Dermis microvascular lymphatic vessel endothelial cell (primary cell): ENCODE data around the gene SPHK2. TPM values are rescaled to one million over a fixed set of nuclear protein-coding genes. Genes with fewer than 3 reads are reported as not detected.
"Not testable (repeated sequence)": the region's sequence is repeated elsewhere in the genome, so short reads cannot be mapped to it uniquely, and the experiment has no call there.

Experiments used
- DNase-seq, 2 donors: peaks; one replicate each; pipeline versions ENCODE4 v3.0.0 to v3.0.0-alpha.2; 2010; ENCODE audit warnings: low read depth in 2 of 2
- total RNA-seq: library from RNA; depleted of rRNA; stranded (reverse); fragments of >200 nt; gene quantifications from 2 replicates; pipeline ENCODE4 v1.2.1, GENCODE V29; 2014

Gene SPHK2
- total RNA-seq, 1 donor from 2014 or later: 3.9 TPM

DNA sequence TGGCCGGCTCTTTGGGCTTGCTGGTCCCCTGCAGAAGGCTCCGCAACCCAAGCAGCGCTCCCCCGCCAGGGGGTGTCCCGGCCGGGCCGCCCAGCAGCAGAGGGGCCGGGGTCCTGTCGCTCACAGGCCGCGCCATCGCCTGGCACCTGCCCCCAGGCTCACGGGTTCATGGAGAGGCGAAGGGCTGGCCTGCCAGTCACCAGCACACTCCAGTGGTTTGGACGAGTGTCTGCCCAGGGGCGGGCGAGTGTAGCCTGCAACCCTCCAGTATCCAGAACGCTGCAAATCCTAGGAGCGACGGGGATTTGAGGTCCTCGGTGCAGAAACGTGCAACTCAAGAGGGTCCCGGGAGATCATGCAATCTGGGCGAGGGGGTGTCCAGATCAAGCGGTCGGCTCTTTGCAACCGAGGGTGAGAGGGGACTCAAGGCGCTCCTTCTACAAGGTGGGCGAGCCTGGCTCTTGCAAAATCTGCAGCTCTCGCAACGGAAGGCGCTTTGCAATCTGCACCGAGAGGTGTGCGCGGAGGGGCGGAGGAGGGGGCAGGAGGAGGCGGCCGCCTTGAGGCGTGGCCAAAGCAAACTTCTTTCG lies 17.6 kb downstream of the SPHK2 start, which contains the start of gene DBP:
TSS of gene DBP (minus strand) at position 521 of the 590 bp plus-strand sequence. CDS start at position 136, 385 bp downstream.
- no peak for DNase-seq

DNA sequence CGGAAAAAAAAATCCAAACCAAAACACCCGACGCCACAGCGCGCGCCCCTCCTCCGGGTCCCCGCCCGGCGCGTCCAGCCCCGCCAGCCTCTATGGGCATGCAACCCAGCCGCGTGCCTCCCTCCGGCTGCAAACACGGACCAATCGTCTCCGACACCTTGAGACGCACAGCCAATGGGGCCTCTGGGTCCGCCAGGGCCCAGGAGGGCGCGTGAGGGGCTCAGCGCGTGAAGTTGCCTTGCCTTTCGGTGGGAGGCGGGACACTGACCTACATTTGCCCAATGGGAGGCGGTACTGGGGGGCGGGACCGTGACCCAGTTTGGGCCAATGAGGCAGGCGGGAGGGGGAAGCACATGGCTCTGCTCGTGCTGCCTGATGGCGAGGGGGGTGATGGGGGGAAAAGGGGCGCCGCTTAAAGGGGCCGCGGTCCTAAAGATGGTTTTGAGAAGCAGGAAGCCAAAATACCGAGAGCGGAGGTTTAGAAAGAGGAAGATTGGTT lies 18.2 kb downstream of the SPHK2 start:
- peak; percentile 94 to 98 for DNase-seq

DNA sequence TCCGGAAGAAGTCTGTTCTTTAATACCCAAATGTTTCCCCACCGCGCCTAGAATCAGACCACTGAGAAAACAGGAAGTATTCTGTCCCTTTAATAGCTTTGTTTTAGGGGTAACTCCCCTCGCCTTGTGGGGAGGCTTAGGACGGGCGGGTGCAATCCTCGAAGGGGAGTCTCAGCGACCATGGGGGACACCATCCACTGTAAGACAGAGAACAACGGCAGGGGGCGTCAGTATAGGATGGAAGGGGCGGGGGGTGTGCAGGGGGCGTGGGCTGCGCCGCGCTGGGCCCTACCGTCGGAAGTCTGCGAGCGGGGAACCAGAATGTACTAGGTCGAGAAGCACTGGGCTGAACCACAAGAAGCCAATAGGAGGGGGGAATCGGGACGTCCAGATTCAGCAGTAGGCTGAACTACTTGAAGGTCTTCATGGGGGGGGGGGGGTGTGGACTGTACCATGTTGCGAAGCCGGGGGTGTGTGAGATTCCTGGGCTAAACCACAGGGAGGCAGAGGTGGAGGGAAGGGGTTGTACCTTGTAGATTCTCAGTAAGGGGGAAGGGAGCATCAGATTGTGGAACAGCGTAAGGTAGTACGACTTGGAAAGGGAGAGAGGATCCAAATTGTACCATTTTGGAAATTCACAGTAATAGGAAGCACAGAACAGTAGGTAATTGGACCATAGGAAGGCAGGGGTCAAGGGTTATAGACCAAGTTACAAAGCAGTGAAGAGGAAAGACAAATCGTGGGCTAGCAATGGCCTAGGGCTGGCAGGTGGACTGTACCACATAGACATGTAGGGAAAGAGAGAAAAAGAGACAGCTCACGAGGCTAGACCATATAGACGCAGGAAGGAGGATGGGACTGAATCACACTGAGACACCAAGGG lies 18.9 kb downstream of the SPHK2 start:
- peak; percentile 93 to 95 for DNase-seq

DNA sequence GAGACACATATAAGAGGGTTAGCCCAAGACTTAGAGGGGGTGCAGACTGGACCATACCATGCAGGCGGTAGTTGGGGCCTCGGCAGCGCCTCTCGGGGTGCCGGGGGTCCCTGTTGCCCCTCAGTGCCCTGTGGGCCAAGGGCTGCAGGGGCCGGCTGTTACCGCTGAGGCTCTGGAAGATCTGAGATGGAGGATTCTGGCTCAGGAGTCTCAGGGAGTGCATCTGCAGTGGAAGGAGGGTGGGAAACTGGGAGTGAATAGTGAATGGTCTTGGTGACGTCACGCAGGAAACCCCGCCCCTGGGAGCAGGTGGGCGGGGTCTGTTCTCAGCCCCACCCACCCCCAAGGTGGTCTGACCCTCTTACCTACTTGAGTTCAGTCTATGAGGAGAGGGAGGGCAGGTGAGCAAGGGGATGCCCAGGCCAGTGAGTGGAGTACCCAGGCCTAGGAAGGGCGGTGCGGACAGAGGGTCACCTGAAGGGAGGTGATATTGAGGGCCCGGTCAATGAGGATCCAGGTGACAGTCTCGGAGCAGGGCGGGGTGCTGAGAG lies 19.6 kb downstream of the SPHK2 start:
- no peak for DNase-seq

GRCh38 chr19:48639483-48640375 lies 20.4 kb downstream of the SPHK2 start:
- DNase-seq: no peak

DNA sequence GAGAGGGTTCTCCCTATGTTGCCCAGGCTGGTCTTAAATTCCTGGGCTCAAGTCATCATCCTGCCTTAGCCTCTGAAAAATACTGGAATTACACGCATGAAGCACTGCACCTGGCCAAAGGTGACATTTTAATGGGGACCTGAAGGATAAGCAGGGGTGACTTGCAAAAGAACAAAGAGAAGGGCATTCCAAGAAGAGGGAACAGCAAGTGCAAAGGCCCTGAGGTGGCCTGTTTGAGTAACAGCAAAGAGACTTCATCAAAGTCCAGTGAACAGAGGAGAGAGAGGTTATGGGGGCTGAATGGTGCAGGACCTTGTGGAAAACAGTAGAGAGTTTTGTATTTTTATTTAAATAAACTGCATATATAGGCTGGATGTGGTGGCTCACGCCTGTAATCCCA lies 22.5 kb downstream of the SPHK2 start:
- no peak for DNase-seq

DNA sequence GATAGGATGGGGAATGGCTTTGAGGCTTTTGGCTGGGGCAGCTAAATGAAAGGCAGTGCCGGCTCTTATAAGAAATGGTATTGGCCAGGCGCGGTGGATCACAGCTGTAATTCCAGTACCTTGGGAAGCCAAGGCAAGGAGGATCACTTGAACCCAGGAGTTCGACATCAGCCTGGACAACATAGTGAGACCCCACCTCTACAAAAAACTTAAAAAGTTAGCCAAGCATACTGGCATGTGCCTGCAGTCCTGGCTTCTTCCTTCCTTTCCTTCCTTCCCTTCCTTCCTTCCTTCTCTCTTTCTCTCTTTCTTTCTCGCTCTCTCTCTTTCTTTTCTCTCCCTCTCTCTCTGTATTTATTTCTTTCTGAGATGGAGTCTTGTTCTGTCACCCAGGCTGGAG lies 23.6 kb downstream of the SPHK2 start:
- DNase-seq: no peak

GRCh38 chr19:48644355-48644754 lies 25.0 kb downstream of the SPHK2 start:
- no peak for DNase-seq

DNA sequence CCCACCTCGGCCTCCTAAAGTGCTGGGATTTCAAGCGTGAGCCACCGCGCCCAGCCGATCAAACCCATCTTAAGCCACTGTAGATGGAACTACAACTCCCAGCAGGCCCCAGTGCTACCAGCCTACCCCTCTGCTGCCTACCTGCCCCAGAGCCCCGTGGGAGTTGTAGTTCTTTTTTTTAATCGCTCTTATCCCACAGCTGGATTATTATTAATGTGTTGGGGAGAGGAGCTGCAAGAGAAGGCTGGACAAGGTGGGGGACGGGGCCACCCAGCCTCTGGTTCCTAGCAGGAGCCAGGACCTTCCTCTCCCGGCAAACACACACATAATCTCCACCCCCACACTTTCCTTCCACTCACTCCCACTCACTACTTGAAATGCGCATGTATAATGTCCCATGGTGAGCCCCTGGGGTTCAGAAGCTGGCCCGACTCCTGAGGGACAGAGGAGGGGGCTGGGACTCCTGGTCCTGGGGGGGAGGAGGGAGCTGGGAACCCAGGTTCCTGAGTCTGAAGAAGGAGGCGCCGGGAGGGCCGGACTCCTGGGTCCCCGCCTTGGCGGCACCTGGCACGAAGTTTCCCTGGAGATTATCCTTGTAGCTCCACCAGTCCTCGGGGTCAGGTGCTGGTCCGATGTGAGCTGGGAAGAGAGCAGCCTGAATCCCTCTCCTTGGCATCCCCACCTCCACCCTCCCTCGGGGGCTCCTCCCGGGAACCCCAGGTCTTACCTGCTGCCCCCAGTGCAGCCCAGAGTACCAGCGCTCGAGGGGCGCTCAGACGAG lies 25.7 kb downstream of the SPHK2 start:
- peak in 1 of 2 donors; percentile 76 for DNase-seq

- no peak for DNase-seq
Measured at GRCh38 chr19:48645620-48646000, 26.3 kb downstream of the SPHK2 start.

GRCh38 chr19:48646001-48646721 lies 26.9 kb downstream of the SPHK2 start, which contains the start of gene CA11:
CA11 (minus strand) TSS chr19:48646187; CDS start chr19:48645632, 555 bp downstream.
- DNase-seq: peak in 1 of 2 donors; percentile 84

GRCh38 chr19:48646722-48647216 lies 27.5 kb downstream of the SPHK2 start:
- DNase-seq: no peak

- no peak for DNase-seq
Measured at GRCh38 chr19:48648134-48648533, 28.8 kb downstream of the SPHK2 start.

DNA sequence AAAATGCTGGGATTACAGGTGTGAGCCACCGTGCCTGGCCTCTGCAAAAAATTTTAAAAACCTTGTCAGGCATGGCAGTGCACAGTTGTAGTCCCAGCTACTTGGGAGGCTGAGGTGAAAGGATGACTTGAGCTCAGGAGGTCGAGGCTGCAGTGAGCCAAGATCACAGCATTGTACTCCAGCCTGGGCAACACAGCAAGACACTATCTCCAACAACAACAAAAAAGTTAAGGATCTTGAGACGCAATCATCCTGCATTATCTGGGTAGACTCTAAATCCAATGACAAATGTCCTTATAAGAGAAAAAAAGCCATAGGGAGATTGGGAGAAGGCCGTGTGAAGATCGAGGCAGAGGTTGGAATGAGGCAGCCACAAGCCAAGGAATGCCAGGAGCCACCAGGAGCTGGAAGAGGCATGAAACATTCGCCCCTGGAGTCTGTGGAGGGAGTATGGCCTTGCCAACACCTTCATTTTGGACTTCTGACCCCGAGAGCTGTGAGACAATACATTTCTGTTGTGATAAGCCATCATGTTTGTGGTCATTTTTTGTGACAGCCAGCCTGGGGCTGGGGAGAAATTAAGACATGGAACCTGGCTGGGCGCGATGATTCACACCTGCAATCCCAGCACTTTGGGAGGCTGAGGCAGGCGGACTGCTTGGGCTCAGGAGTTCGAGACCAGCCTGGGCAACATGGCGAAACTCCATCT lies 31.8 kb downstream of the SPHK2 start:
- DNase-seq: no peak

- no peak for DNase-seq
Measured at GRCh38 chr19:48651683-48652048, 32.4 kb downstream of the SPHK2 start.

DNA sequence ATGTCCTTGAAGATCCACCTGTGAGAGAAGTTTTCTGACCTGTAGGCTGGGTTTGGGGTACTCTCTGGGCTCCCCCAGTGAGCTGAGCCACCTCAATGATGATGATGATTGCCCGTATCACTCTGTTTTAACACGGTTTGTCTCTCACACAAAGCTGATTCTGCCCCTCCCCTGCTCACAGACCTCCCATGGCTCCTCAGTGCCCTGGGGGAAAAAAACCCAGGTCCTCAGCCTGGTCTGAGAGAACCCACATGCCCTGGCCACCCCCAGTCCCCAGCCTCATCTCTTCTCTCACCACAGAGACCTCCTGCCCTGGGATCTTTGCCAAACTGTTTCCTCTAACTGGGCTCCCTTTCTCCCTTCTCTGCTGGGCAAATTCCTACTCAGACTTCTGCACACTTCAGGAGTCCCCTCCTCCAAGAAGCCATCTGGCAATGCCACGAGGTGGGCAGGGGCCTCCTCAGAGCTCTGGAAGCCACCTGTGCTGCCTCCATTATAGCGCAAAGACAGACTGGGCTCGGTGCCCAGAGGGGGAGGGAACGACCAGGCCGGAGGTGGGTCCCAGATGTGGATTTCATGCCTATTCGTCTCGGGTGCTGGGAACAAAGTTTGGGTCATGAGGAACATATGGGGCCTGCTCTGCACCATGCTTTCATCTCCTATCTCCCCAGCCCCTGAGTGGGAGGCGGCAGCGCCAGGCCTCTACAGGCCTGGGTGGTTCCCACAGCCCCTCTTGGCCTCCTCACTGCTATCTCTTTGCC lies 35.2 kb downstream of the SPHK2 start:
- DNase-seq: no peak

DNA sequence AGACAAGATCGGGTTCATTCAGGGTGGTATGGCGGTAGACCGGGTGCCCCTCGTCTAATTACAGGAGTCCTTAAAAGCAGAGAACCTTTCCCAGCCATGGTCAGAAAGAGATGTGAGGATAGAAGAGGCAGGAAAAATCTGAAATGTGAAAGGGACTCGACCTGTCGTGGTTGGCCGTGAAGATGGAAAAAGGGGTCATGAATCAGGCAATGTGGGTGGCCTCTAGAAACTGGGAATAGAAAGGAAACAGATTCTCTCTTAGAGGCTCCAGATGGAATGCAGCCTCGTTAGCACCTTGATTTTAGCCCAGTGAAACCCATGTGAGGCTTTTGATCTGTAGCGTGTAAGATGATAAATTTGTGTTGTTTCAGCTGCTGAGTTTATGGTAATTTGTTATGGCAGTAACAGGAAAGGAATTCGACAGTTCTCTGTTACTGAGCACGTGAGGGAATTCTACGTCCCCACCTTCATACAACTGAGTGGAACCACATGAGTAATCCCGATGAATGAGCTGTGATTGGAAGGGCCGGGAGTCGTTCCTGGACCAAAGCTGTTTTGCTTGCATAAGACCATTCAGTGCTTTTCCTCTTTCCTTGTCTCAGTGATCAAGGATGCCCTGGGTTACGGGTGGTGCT lies 37.7 kb downstream of the SPHK2 start:
- peak; percentile 49 to 81 for DNase-seq

DNA sequence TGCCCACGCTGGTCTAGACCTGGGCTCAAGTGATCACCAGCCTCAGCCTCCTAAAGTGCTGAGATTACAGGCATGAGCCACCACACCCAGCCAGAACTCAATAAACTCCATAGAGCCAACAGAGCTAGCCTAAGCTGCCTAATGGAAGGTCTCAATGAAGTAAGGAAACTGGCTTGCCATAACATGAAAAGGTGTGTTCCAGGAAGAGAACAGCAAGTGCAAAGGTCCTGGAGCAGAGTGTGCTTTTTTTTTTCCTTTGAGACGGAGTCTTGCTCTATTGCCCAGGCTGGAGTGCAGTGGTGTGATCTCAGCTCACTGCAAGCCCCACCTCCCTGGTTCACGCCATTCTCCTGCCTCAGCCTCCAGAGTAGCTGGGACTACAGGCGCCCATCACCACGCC lies 38.5 kb downstream of the SPHK2 start:
- DNase-seq: not testable (repeated sequence)
